Stimulated activated CD8-positive, alpha-beta memory T cell treated with anti-CD3 and anti-CD28 coated beads, Interleukin-4, amount 100 ng/mL, for 4 hours (primary cell): Measurements from ENCODE around the gene RGS9.

Source experiments
- DNase-seq, 2 donors: peaks; one replicate each; pipeline ENCODE4 v3.0.0-alpha.2; 2020; ENCODE audit warnings: low read depth in 2 of 2, low spot score in 1 of 2

RGS9 gene

DNA sequence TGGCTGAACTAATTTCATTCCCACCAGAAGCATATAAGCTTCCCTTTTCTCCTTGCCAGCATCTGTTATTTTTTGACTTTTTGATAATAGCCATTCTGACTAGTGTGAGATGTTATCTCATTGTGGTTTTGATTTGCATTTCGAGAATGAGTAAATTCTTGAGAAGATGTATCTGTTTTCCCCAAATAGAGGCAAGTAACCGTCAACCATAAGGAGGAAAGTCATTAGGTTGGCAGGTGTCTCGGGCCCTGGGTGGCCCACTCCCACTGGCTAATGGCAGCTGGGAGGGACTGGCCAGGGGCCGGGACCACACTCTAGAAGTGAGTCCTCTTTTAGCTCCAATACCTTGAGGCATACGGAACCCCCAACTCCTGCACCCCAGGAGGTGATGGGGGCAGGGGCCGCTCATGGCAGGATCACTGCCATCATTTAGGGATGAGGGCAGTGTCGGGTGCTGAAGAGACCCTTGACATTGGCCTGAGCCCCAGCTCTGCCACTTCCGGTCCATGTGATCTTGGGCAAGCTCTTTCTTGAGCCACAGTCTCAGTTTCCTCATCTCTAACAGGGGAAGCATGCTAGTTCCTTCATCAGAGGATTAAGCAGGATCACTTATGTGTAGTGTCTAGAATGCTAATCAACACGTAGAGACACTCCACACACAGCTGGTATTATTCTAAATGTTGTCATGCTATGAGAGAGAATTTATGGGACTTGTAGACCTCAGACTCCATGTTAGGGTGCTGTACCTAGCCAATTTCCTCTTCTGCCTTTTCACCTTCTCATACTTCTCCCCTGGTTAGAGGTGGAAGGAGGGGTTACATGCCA, 44.3 kb downstream of the RGS9 start:
- no peak for DNase-seq

DNA sequence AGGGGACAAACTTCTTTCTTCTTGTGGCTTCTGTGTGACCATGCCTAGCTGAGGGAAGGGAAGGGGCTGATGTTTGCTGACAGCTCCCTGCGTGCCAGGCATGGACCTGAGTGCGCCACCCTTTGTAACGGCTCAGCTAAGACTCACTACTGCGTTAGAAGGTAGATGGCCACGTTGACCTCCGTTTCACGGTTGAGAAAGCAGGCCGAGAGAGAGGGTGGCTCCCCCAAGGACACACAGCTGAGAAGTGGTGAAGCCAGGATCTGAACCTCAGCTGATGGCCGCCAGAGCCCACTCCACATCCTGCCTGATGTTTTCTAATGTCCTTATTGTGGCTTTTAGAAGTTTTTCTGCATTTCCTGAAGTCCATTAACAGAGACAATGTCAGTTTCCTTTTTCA, 45.1 kb downstream of the RGS9 start:
- DNase-seq: no peak

DNA sequence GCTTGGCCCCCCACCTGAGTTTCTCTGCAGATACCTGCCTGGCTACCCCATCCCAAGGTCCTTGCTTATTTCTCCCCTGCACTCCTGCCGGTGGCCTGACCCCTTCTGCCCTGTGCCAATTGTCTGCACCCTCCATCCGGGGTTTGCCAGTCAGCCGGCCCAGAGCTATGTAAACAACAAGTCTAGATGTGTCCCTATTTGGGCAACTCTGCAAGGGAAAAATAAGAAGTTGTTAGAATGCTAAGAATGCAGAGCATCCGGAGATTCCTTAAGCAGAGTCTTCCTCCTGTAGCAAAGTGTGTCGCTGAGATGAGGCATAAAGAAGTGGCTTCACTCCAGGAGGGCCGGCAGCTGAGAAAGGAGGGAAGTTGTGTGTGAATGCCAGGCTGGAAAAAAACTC, 46.6 kb downstream of the RGS9 start:
- no peak for DNase-seq

DNA sequence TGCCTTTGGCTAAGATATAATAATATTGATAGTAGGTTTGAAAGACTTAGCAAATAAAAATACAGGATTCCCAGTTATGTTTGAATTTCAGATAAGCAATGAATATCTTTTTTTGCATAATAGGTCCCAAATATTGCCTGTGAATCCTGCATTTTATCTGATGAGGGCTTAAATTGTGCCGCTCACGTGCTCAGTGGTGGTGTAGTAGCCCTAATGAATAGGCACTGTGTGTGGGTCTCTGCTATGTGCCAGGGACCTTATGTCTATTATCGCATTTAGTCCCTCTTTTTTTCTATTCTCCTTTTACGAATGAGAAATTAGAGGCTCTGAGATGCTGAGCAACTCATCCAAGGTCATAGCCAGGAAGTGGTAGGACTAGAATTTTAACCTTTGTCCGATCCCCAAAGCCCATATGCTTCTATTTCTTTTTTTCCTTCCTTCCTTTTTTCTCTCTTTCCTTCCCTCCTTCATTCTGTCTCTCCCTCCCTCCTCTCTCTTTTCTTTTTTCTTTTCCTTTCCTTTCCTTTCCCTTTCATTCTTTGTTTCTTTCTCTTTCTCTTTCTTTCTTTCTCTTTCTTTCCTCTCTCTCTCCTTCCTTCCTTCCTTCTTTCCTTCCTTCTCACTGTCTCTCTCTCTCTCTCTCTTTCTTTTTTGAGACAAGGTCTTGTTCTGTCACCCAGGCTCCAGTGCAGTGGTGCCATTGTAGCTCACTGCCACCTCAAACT, 47.2 kb downstream of the RGS9 start:
- no peak for DNase-seq

DNA sequence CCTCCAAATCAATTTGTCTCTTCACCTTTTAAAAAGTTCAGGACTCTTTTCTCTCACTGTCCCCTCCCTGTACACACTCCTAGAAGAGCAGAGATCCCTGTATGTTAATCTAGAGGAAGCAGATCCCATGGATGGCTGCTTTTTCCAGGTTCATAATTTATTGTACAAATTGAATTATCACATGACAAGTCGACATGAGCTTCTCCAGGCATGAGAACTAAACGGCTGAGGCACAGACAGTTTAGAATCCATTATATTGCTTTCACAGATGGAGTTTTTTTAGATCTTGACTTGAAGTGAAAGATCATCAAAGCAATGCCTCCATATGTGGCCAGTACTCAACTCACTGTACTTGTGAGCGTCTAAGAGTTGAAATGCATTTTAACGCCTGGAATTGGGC, 47.9 kb downstream of the RGS9 start:
- DNase-seq: no peak

DNA sequence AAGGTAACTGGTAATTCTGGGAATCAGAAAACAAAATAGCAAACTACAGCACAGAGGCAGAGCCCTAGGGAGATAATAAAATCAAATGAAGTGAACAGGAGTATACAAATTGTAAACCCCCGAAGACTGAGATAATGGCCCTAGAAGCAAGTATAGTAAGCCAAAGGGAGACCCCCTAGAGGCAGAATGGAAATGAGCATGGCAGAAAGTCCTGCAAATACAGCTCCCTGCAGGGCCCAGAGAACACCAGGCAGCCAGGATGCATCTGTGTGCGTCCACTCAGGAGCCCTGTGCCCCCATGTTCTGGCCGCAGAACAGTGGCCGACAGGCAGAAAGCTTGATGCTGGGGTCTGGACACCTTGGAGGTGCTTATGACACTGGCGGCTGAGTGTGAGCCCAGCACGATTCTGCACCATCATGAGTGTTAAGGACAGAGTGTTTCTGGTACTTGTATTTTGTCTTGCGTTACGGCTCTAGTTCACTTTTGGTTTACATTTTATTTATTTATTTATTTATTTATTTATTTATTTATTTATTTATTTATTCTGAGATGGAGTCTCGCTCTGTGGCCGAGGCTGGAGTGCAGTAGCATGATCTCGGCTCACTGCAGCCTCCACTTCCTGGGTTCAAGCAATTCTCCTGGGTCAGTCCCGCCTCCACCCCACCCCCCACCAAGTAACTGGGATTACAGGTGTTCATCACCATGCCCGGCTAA, 48.7 kb downstream of the RGS9 start:
- DNase-seq: no peak

DNA sequence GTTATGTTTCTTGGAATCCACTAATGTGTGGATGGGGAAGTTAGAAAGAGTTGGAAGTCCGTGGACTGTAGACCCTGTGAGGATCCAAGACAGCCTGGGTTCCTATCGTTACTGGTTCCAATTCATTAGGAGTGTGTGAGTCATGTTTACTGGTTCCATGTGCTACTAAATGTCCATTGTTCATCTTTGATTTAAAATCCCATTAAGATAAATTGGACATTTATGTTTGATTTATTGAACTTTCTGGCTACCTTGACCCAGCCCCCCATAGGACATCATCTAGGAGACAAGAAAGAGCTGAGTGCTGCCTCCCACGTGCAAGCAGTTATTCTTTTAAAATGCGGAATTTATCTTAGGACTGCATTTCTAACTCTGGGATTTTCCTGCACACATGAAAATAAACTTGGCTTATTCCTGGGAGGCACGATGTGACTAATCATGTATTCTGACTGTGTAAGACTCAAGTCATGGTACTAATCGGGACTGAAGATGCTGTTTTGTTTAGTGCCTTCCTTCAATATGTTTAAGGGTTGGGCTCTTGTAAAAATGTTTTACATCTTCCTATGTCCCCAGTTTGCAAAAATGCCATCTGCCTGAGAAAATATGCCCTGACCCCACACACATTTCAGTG, 53.4 kb downstream of the RGS9 start:
- no peak for DNase-seq

DNA sequence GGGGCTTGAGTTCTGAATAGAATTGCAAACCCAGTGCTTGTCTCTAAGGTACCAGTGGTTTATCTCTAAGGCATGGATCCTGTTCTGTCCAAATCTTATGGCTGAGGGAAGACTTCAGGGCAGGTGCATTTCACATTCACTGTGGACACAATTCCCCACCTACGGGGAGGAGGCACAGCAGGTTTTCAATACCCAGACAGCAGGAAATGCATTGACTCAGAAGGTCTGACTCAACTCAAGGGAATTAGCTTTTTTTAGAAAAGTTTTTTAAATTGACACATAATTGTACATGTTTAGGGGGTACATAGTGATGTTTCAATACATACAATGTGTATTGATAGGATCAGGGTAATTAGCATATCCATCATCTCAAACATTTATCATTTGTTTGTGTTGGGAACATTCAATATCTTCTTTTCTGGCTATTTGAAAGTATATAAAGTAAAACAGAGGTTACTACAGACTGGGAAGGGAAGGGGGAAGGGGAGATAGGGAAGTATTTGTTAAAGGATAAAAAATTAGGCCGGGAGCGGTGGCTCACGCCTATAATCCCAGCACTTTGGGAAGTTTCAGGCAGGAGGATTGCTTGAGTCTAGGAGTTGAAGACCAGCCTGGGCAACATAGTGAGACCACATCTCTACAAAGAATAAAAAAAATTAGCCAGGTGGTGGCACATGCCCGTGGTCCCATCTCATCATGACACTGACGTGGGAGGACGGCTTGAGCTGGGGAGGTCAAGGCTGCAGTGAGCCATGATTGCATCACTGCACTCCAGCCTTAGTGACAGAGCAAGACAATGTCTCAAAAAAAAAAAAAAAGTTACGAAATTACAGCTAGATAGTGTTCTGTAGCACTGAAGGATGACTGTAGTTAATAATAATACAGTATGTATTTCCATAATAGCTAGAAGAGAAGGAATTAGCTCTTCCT, 54.9 kb downstream of the RGS9 start:
- no peak for DNase-seq

DNA sequence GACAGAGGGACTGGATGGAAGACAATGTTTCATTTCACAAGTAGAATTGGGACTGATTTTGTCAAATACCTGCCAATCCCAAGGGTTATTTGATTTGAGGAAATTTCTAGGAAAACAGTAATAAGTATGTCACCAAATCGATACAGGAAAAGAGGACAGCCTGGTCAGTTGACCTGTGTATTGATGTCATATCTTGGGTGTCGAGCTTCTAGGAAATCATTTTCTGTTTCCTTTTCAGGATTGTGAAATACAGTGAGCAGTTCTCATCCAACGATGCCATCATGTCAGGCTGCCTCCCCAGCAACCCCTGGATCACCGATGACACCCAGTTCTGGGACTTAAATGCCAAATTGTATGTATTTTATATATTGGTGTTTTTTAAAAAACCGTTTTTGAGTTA, 56.1 kb downstream of the RGS9 start:
- no peak for DNase-seq

DNA sequence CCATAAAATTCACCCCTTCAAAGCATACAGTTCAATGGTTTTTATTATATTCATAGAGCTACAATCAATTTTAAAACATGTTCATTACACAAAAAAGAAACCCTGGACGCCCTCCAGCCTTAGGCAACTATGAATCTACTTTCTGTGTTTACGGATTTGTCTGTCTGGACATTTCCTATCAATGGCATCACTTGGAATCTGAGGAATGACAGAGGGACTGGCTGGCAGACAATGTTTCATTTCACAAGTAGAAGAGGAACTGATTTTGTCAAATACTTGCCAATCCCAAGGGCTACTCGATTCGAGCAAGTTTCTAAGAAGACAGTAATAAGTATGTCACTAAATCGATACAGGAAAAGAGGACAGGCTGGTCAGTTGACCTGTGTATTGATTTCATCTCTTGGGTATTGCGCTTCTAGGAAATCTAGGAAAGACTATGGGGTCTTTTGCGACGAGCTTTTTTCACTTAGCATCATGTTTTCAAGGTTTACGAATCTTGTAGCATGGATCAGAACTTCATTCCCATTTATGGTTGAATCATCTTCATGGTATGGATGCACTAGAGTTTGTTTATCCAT, 56.6 kb downstream of the RGS9 start:
- DNase-seq: no peak

DNA sequence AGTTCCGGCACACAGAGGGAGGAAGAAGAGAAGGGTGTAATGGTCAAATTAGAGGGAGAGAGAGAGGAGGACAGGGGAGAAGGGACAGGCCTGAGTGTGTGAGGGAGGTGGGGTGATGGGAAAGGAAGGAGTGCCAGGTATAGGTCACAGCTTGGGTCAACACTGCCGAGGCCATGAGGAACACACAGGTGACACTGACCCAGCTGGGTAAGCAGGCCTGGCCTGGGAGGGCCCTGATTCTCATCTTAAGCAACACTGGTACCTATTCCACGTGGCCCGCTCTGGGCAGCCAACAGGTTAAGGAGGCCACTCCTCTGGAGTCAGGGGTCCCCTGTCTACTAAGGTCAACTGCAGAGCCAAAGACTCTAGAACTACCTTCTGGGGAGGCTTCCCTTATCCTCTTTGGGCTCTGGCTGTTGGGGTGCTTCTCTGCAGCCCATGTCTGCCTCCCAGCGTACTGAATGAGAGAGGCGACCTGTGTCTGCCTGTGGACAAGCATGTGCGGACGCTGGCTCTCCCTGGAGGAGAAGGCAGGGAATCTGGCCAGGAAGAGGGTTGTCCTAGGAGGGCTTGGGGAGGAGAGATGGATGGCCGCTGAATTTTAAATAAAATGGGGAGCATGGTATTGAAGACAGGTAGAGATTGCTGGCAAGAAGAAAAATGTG, 57.6 kb downstream of the RGS9 start:
- DNase-seq: no peak

DNA sequence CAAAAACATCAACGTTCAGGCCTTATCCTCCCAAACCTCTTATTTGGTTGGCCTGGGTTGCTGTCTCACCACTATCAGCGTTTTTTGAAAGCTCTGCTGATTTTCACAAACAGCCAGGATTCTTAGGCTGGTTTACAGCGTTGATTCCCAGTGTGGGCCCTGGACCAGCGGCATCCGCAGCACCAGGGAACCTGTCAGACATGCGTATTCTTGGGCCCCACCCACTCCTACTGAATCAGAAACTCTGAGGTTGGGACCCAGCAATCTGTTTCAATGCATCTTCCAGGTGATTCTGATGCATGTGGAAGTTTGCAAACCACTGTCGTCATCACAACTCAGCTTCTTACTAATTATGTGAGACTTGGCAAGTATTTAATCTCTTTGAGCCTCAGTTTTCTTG, 58.5 kb downstream of the RGS9 start:
- no peak for DNase-seq

DNA sequence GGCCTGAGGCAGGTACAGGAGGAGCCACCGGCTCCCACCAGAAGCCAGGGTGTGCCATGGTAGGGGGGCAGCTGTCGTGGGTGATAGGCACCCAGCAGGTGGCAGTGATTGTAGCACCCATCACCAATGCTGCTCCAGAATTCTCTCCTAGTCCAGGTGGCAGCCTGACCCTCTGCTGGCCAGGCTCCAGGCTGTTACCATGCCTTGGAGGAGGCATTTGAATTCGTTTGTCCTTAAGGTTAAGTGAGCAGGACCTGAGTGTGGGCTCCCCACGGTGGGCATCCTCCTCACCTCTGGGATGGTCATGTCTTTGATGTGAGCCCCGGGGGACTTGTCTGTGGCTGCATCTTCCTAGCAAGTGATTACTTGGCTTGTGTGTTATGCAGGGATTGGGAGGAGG, 59.4 kb downstream of the RGS9 start:
- DNase-seq: no peak

DNA sequence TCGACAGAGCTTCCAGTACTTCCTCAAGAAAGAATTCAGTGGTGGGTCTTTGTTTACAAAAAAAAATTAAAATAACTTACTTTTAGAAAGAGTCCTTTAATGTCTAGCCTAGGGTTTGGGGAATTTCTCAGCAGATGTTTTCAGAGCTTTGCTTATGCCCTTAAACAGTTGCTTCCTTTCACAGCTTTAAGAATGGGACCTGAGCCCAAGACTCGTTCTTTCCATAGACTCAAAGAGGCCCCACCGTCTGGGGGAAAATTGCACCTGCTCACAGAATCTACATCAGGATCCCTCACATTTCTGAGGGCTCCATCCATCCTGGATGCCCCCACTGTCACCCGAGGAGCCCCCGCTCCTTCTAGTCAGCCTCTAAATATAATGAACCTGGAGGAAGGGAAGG, 60.0 kb downstream of the RGS9 start:
- no peak for DNase-seq

DNA sequence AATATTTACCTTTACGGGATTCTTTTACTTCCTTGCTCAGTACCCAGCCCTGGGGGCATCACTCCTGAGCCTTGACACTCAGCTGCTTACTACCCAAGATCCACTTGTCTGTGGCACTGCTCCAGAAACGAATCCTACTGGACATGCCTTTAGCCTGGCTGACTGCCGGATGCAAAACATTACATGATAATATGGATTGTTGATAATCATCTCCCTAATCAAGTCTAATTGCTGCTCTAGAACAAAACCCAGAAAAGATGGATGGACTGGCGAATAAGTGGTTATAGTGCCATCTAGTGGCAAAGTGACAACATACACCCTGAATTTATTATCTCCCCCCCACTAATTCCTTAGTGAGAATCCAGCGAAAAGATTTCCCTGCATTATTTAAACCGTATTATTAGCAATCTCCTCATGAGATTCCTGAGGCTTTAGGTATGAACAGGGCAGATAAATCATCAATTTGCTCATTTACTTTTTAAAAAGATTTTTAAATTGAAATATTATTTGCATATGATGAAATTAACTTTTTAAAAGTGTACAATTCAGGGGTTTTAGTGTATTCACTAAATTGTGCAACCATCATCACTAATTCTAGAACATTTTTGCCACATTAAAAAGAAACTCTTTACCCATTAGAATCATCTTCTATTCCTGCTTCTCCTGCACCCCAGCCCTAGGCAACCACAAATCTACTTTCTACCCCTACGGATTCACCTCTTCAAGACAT, 61.6 kb downstream of the RGS9 start:
- DNase-seq: no peak

DNA sequence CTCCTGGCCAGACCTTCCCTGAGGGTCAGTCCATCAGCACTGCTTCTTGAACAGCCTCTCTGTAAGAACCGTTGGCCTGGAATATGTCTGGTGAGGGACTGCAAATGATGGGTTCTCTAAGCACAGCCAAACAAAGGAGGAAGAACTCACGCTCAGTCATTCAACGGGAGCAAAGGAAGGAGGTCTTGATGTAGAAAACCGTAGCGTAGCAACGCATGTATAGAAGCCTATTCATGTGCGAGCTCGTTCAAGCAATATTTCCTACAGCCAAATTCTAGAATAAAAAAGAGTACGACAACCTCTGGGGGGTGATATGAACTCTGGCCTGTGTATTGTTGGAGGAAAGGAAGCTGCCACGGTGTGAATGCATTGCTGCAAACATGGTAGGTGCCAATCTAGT, 64.2 kb downstream of the RGS9 start:
- no peak for DNase-seq

DNA sequence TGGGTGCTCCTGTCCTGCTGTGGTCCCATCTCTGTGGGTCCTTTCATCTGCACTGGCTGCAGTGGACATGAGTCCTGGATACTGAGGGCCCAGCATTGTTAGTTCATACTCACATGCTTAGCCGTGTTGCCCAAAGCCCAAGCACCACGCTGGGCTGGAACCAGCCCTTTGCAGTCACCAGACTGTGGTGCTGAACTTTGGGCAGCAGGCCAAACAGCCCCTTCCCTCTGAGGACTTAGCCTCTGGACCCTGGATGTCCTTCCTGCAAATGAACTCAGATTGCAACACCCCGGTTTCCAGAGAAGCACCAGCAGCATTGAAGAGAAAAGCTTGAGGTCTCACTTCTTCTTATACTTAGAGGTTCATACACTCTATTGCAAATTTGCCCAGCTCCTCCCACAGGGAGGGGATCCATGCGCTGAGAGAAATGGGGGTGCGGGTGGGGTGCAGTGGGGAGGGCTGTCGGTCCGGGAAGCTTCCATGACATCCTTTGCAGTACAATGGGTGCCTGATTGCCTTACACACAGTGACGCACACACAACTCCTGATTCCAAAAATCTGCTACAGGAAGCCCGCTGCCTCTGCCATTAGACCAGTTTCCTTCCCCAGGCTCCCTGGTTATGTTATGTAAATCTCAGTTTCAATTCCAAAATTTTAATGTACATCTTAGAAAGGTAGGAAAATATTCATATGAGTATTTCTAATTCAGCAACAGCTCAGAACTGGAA, 65.8 kb downstream of the RGS9 start:
- DNase-seq: no peak

DNA sequence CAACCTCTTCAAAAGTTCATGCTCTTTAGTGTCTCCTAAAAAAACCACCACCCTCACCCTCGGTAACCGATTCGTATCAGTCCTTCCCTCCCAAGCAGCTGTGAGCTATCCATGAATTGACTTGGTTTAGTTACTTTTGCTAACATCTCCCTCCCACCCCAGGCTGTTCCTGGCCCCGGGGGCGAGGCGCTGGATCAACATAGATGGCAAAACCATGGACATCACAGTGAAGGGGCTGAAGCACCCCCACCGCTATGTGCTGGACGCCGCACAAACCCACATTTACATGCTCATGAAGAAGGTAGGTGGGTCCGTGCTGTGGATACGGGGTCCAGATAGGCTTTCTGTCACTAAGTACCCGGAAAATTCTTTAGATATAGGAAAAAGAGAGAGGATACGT, 66.8 kb downstream of the RGS9 start:
- DNase-seq: no peak
